K562 (cell line): ENCODE data around the gene TBCCD1. TPM values are rescaled to one million over a fixed set of nuclear protein-coding genes. Genes with fewer than 3 reads are reported as not detected.

Experiments
- CHCHD3 ChIP-seq: fragments of 250-450 bp; sonication (Bioruptor Pico); IDR thresholded peaks from 2 replicates; pipeline ENCODE4 v2.1.2; 2022; ENCODE audit warnings: mild to moderate bottlenecking
- GATAD2B ChIP-seq: fragments of 450-650 bp; IDR thresholded peaks from 2 replicates; pipeline ENCODE4 v1.6.1; 2017; ENCODE audit warnings: mild to moderate bottlenecking, borderline replicate concordance
- MTA2 ChIP-seq: fragments of 450-650 bp; IDR thresholded peaks from 2 replicates; pipeline ENCODE4 v1.6.1; 2016; ENCODE audit warnings: low read depth
- MTA3 ChIP-seq: fragments of 450-650 bp; formaldehyde crosslinking; IDR thresholded peaks from 2 replicates; pipeline ENCODE4 v1.6.1; 2017; ENCODE audit warnings: mild to moderate bottlenecking, borderline replicate concordance
- NBN ChIP-seq: fragments of 450-650 bp; IDR thresholded peaks from 2 replicates; pipeline ENCODE4 v1.6.1; 2016; ENCODE audit warnings: low read depth, mild to moderate bottlenecking
- OTX1 ChIP-seq: fragments of 450-650 bp; formaldehyde crosslinking; IDR thresholded peaks from 2 replicates; pipeline ENCODE4 v1.4.0; 2022; ENCODE audit warnings: mild to moderate bottlenecking
- RBM22 ChIP-seq: fragments of 200-400 bp; formaldehyde crosslinking; IDR thresholded peaks from 2 replicates; pipeline ENCODE4 v1.6.1; 2018; ENCODE audit warnings: low read length, low read depth; ENCODE audit not compliant: poor library complexity, severe bottlenecking
- TAF1 ChIP-seq: IDR thresholded peaks from 2 replicates; pipeline ENCODE4 v1.6.1; 2011; ENCODE audit warnings: mild to moderate bottlenecking, low read length, moderate library complexity; ENCODE audit not compliant: insufficient read depth, control insufficient read depth, severe bottlenecking; ENCODE audit errors: extremely low read depth
- USF2 ChIP-seq: sonication (generic); formaldehyde crosslinking; IDR thresholded peaks from 2 replicates; pipeline ENCODE4 v1.5.0; 2020; ENCODE audit warnings: missing genetic modification reagents
- ZNF146 ChIP-seq: IDR thresholded peaks from one replicate; pipeline ENCODE4 v1.6.1; 2018; ENCODE audit warnings: missing compliant biosample characterization; ENCODE audit not compliant: unreplicated experiment
- ZNF408 ChIP-seq: fragments of 250-450 bp; sonication (Bioruptor Pico); IDR thresholded peaks from 2 replicates; pipeline ENCODE4 v1.4.0; 2020; ENCODE audit warnings: low read depth, mild to moderate bottlenecking, moderate library complexity
- ZNF780A ChIP-seq: fragments of 250-450 bp; sonication (Bioruptor Pico); IDR thresholded peaks from 2 replicates; pipeline ENCODE4 v1.5.0; 2021; ENCODE audit warnings: mild to moderate bottlenecking
- polyA plus RNA-seq, 8 experiments: library from polyadenylated mRNA; depleted of rRNA in 4 of 8; stranded (reverse) in 5 of 8; unstranded in 3 of 8; fragments of >200 nt; fragmentation: Nextera tagmentation in 2 of 8; fragmentation: Illumina TruSeq in 1 of 8; extraction: Ambion mirVana in 2 of 8; extraction: Trizol in 1 of 8; gene quantifications; 2 replicates each; pipeline versions ENCODE4 v1.2.1 to v1.2.3, GENCODE V29; 2011 to 2014; ENCODE audit warnings: inconsistent platforms in 1 of 8, missing spikeins in 1 of 8
- total RNA-seq, 7 experiments: library from RNA; depleted of rRNA in 6 of 7; stranded (reverse); fragments of >200 nt in 6 of 7; fragmentation: Illumina TruSeq in 2 of 7; extraction: Trizol in 2 of 7; gene quantifications; 2 replicates each; pipeline versions ENCODE4 v1.2.1 to v1.2.3, GENCODE V29; 2011 to 2021; ENCODE audit warnings: low replicate concordance in 1 of 7
- TF ChIP-seq, protein P1 (sequence below), 2 experiments: fragments of 450-650 bp; IDR thresholded peaks; 2 replicates each; pipeline ENCODE4 v1.6.1; 2016; ENCODE audit warnings: mild to moderate bottlenecking in 2 of 2, borderline replicate concordance in 1 of 2, low read depth in 1 of 2, moderate library complexity in 1 of 2
- TF ChIP-seq, protein P2 (sequence below): fragments of 450-650 bp; IDR thresholded peaks from 2 replicates; pipeline ENCODE4 v1.6.1; 2018; ENCODE audit not compliant: partially characterized antibody

The TBCCD1 gene
- total and polyA plus RNA-seq, 9 of the 15 experiments (the other 6 are each of a cell fraction or from before 2014, with no cell fraction given), result 17.7 to 31.1 (median 21.2) TPM

DNA sequence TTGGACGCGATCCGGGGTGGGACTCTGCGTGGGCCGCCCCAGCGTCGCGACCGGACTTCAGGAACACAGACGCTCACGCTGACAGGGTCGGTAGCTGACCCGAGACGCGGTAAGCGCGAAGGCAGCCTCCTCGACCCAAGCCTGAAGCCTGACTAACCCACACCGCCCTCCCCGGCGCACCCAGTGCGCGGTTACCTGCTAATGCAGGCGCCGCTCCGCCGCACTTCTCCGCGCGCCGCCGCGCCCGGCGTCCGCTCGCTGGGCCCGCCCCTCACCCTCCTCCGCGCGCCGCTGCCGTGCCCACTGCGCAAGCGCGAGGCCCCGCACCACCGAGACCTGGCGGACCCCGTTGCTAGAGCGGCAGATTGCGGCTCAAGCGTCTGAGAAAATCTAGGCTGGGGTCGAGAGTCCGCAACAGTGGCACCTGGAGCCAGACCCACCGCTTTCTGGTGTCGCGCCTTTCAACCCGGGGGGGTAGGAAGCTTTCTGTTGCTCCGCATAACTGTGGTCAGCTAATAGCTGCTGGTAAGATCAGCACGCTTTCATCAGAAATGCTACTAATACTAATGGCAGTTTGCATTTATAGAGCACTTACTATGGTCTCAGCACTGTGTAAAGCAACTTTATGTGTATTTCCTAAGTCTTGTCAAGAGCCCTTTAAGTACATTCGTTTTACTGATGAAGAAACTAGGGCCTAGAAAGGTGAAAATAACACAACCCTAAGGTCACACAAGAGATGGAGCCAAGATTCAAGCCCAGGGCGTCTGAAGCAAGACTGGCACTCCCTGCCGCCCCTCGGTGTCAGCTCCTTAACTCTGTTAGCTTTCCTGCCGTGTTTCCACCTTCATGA is at the start of gene TBCCD1 (continued):
- TF ChIP-seq, protein P1, sequence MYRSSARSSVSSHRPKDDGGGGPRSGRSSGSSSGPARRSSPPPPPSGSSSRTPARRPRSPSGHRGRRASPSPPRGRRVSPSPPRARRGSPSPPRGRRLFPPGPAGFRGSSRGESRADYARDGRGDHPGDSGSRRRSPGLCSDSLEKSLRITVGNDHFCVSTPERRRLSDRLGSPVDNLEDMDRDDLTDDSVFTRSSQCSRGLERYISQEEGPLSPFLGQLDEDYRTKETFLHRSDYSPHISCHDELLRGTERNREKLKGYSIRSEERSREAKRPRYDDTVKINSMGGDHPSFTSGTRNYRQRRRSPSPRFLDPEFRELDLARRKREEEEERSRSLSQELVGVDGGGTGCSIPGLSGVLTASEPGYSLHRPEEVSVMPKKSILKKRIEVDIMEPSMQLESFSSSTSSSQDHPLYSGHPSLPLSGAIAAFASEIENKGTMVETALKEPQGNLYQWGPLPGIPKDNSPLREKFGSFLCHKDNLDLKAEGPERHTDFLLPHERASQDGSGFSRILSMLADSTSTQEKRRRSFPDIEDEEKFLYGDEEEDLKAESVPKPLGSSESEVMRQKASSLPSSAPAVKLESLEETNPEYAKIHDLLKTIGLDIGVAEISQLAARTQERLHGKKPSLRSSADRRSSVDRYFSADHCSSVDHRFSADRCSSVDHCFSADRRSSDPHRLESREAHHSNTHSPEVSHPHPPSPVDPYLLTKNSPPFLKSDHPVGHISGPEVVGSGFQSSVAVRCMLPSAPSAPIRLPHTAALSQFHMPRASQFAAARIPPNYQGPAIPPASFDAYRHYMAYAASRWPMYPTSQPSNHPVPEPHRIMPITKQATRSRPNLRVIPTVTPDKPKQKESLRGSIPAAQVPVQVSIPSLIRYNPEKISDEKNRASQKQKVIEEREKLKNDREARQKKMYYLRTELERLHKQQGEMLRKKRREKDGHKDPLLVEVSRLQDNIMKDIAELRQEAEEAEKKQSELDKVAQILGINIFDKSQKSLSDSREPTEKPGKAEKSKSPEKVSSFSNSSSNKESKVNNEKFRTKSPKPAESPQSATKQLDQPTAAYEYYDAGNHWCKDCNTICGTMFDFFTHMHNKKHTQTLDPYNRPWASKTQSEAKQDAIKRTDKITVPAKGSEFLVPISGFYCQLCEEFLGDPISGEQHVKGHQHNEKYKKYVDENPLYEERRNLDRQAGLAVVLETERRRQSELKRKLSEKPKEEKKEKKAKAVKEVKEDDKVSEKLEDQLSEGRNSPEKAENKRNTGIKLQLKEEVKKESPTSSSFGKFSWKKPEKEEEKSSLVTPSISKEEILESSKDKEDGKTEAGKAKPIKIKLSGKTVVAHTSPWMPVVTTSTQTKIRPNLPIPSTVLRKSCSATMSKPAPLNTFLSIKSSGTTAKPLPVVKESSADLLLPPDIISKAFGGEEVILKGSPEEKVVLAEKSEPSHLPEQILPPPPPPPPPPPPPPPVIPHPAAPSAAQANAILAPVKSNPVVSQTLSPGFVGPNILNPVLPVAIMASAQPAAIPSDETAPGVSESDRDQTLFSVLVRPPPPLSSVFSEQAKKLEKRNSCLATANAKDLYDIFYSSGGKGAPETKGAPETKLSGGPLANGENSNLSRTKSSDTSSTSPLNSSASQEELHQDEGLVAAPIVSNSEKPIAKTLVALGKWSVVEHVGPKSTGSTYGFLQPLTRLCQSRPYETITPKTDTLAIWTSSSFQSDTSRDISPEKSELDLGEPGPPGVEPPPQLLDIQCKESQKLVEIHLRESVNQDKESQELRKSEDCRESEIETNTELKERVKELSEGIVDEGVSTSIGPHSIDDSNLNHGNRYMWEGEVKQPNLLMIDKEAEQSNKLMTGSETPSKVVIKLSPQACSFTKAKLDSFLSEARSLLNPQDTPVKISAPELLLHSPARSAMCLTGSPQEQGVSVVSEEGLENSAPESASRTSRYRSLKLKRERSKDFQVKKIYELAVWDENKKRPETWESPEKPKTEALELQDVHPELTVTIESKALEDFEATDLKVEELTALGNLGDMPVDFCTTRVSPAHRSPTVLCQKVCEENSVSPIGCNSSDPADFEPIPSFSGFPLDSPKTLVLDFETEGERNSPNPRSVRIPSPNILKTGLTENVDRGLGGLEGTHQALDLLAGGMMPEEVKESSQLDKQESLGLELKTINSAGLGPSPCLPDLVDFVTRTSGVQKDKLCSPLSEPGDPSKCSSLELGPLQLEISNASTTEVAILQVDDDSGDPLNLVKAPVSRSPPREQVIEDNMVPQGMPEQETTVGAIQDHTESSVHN (IDR thresholded peaks at IDR 0.05; ENCODE audit: borderline replicate concordance in 1 of 2, low read depth in 1 of 2), result no peak
- no peak for TF ChIP-seq ZNF408 (CRISPR knock-in tag)
- TF ChIP-seq ZNF146 (CRISPR knock-in tag), result no peak
- TF ChIP-seq OTX1 (CRISPR knock-in tag), result no peak
- no peak for TF ChIP-seq USF2 (CRISPR knock-in tag)
- TF ChIP-seq ZNF780A (CRISPR knock-in tag), result no peak
- TF ChIP-seq, protein P2, sequence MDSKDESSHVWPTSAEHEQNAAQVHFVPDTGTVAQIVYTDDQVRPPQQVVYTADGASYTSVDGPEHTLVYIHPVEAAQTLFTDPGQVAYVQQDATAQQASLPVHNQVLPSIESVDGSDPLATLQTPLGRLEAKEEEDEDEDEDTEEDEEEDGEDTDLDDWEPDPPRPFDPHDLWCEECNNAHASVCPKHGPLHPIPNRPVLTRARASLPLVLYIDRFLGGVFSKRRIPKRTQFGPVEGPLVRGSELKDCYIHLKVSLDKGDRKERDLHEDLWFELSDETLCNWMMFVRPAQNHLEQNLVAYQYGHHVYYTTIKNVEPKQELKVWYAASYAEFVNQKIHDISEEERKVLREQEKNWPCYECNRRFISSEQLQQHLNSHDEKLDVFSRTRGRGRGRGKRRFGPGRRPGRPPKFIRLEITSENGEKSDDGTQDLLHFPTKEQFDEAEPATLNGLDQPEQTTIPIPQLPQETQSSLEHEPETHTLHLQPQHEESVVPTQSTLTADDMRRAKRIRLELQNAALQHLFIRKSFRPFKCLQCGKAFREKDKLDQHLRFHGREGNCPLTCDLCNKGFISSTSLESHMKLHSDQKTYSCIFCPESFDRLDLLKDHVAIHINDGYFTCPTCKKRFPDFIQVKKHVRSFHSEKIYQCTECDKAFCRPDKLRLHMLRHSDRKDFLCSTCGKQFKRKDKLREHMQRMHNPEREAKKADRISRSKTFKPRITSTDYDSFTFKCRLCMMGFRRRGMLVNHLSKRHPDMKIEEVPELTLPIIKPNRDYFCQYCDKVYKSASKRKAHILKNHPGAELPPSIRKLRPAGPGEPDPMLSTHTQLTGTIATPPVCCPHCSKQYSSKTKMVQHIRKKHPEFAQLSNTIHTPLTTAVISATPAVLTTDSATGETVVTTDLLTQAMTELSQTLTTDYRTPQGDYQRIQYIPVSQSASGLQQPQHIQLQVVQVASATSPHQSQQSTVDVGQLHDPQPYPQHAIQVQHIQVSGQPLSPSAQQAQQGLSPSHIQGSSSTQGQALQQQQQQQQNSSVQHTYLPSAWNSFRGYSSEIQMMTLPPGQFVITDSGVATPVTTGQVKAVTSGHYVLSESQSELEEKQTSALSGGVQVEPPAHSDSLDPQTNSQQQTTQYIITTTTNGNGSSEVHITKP, result no peak
- peak; percentile 96 for TF ChIP-seq TAF1
- peak; percentile 58 for TF ChIP-seq RBM22
- peak; percentile 86 for TF ChIP-seq MTA3
- peak; percentile 17; the same call in 1 of the 2 replicates for TF ChIP-seq NBN
- 0 out of 2 replicates have a peak, but pooled peaks have one; percentile 58 for TF ChIP-seq GATAD2B
- peak; percentile 89 for TF ChIP-seq CHCHD3 (CRISPR knock-in tag)
- TF ChIP-seq MTA2, result no peak
